Measurements from ENCODE around the gene GRIN2D.
"Not testable (repeated sequence)": the region's sequence is repeated elsewhere in the genome, so short reads cannot be mapped to it uniquely, and the experiment has no call there.

The GRIN2D gene

GRCh38 chr19:48371367-48371766 is 22.1 kb upstream of the GRIN2D start:
- in situ Hi-C loops (cut with MboI; ENCODE audit: low sequenced_read_pairs) = no loop called here

- in situ Hi-C loops (cut with MboI; ENCODE audit: low sequenced_read_pairs) = not testable (repeated sequence)
Observed at GRCh38 chr19:48371771-48372170, 21.7 kb upstream of the GRIN2D start.

- in situ Hi-C loops (cut with MboI; ENCODE audit: low sequenced_read_pairs) = no loop called here
Observed at GRCh38 chr19:48372904-48373303, 20.6 kb upstream of the GRIN2D start.

- in situ Hi-C loops (cut with MboI; ENCODE audit: low sequenced_read_pairs) = no loop called here
Observed at GRCh38 chr19:48373567-48373966, 19.9 kb upstream of the GRIN2D start.

- in situ Hi-C loops (cut with MboI; ENCODE audit: low sequenced_read_pairs) = no loop called here
Observed at GRCh38 chr19:48378194-48378570, 15.3 kb upstream of the GRIN2D start.

GRCh38 chr19:48379058-48379457 is 14.4 kb upstream of the GRIN2D start:
- in situ Hi-C loops (cut with MboI; ENCODE audit: low sequenced_read_pairs) = no loop called here

- in situ Hi-C loops (cut with MboI; ENCODE audit: low sequenced_read_pairs) = no loop called here
Observed at GRCh38 chr19:48381178-48381950, 12.1 kb upstream of the GRIN2D start.

- in situ Hi-C loops (cut with MboI; ENCODE audit: low sequenced_read_pairs) = no loop called here
Observed at GRCh38 chr19:48382286-48382685, 11.2 kb upstream of the GRIN2D start.

- in situ Hi-C loops (cut with MboI; ENCODE audit: low sequenced_read_pairs) = no loop called here
Observed at GRCh38 chr19:48385461-48386087, 7.9 kb upstream of the GRIN2D start.

- in situ Hi-C loops (cut with MboI; ENCODE audit: low sequenced_read_pairs) = no loop called here
Observed at GRCh38 chr19:48386981-48387380, 6.5 kb upstream of the GRIN2D start.

GRCh38 chr19:48390188-48391099 is 3.0 kb upstream of the GRIN2D start:
- in situ Hi-C loops (cut with MboI; ENCODE audit: low sequenced_read_pairs) = no loop called here

- in situ Hi-C loops (cut with MboI; ENCODE audit: low sequenced_read_pairs) = no loop called here
Observed at GRCh38 chr19:48391100-48392005, 2.1 kb upstream of the GRIN2D start, which contains the start of gene KDELR1. KDELR1 (minus strand) TSS chr19:48391551; CDS start chr19:48391358, 193 bp downstream.

GRCh38 chr19:48392006-48392344 is 1.5 kb upstream of the GRIN2D start:
- in situ Hi-C loops (cut with MboI; ENCODE audit: low sequenced_read_pairs) = not testable (repeated sequence)

GRCh38 chr19:48392860-48393558 is 459 bp upstream of the GRIN2D start:
- in situ Hi-C loops (cut with MboI; ENCODE audit: low sequenced_read_pairs) = no loop called here

- in situ Hi-C loops (cut with MboI; ENCODE audit: low sequenced_read_pairs) = no loop called here
Observed at GRCh38 chr19:48394331-48395169, 1.1 kb downstream of the GRIN2D start.

- in situ Hi-C loops (cut with MboI; ENCODE audit: low sequenced_read_pairs) = no loop called here
Observed at GRCh38 chr19:48395170-48395455, 1.6 kb downstream of the GRIN2D start.

GRCh38 chr19:48395499-48395898 is 2.0 kb downstream of the GRIN2D start:
- in situ Hi-C loops (cut with MboI; ENCODE audit: low sequenced_read_pairs) = no loop called here

GRCh38 chr19:48396016-48396823 is 2.8 kb downstream of the GRIN2D start:
- in situ Hi-C loops (cut with MboI; ENCODE audit: low sequenced_read_pairs) = no loop called here

- in situ Hi-C loops (cut with MboI; ENCODE audit: low sequenced_read_pairs) = no loop called here
Observed at GRCh38 chr19:48396824-48397176, 3.3 kb downstream of the GRIN2D start.

All from hTERT RPE-1 (cell line).